GM18511 (cell line): ENCODE measurements around the gene ERC1.
"Not testable (repeated sequence)": the region's sequence is repeated elsewhere in the genome, so short reads cannot be mapped to it uniquely, and the experiment has no call there.

Experiments used
- ATAC-seq: cut with Tn5 transposase; IDR thresholded peaks from one replicate; pipeline ENCODE4 v1.9.1; 2021; ENCODE audit warnings: mild to moderate bottlenecking, moderate library complexity; ENCODE audit not compliant: unreplicated experiment

ERC1 gene

GRCh38 chr12:1117371-1117770 lies 126.3 kb downstream of the ERC1 start:
- no peak for ATAC-seq

DNA sequence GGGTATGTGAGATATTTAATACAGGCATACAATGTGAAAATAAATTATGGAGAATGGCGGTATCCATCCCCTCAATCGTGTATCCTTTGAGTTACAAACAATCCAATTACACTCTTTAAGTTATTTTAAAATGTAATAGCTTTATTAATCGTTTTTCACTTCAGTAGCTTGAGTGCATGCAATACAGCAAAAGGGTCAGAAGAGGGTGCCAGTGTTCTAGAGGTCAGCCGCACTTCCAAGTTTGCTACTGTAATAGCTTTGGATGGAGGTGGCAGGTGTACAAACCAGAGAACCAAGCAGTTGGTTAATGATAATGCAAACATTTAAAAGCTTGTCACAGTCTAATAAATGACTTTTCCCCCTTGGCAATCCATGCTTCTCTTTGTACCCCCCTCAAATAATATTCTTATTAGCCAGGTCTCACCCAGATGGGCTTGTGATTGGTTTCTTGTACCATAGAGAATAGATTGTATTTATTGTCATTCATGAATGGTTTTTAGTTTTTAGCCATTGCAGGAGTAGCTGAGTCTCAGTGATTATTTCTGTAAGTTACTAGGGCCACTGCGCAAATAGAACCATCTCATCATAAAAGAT lies 127.0 kb downstream of the ERC1 start:
- no peak for ATAC-seq

DNA sequence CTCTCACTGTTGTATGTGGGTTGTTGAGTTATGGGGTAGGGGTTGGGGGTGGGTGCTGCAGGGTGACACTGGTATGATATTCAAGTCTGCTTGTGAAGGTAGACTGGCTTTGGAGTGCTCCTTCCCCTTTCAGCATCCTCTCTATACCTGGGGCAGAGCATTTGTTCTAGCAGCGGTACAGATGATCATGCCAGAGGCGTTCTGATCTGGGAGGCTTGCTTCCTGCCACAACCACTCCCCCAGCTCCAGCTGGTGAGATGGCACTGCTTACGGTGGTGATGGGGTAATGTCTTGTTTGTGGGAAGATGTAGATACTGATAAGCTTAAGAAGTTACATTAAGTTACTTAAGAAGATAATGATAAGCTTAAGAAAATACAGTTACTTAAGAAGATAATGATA lies 131.8 kb downstream of the ERC1 start:
- ATAC-seq: no peak

- ATAC-seq: no peak
Observed at GRCh38 chr12:1126091-1126490, 135.1 kb downstream of the ERC1 start.

GRCh38 chr12:1127021-1127420 lies 136.0 kb downstream of the ERC1 start:
- ATAC-seq: no peak

DNA sequence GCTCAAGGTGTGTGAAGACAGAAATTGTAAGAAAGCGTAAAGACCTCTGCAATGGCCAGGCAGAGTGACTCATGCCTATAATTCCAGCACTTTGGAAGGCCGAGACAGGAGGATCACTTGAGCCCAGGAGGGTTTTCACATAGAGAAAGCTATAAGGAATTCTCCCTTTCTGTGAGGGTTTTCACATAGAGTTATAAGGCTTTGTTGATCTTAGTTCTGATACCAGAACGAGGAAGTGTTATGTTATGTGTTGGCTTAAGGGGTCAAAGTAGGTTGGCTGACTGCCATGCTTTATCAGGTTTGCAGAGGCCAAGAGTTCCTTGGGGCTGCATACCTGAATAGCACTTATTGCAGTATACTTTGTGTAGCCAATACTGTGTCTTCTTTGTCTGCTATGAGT lies 139.1 kb downstream of the ERC1 start:
- no peak for ATAC-seq

DNA sequence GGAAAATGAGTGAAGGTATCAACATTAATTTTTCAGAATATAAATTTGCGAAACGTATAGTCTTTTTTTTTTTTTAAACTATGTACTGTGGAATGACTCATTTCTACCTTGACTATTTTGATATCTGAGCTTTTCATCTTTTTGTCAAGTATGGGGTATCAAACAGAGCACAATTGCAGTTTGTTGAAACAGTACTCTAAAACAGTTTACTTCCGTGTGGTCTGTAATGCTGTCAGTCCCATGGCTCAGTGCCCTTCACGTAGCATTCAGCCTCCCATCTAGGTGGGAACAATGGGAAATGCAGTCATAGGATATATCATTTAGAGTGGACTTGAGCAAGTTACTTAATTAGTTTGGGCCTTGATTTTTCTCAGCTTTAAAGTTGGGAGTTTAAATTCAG lies 139.5 kb downstream of the ERC1 start:
- no peak for ATAC-seq

GRCh38 chr12:1131811-1132224 lies 140.8 kb downstream of the ERC1 start:
- no peak for ATAC-seq

DNA sequence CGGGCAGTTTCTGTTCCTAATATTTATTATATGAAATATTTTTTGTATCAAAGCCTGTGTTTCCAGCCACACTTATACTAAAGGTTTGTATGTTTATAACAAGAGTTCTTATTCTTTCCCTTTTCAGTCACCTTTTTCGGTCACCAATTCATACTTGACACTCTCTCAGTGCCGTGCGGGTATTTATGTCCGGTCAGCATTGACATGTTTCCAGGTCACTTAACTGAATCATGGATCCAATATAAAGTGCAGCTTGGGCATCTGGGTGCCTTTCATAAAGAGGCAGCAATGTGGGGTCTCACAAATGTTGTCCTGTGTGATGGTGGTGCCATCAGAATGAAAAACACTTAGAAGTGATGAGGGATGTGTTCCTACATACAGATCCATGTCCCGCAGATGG lies 141.3 kb downstream of the ERC1 start:
- ATAC-seq: no peak

- ATAC-seq: no peak
Observed at GRCh38 chr12:1138691-1139090, 147.7 kb downstream of the ERC1 start.

DNA sequence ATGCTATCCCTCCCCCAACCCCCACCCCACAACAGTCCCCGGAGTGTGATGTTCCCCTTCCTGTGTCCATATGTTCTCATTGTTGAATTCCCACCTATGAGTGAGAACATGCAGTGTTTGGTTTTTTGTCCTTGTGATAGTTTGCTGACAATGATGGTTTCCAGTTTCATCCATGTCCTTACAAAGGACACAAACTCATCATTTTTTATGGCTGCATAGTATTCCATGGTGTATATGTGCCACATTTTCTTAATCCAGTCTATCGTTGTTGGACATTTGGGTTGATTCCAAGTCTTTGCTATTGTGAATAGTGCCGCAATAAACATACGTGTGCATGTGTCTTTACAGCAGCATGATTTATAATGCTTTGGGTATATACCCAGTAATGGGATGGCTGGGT lies 155.7 kb downstream of the ERC1 start:
- ATAC-seq: not testable (repeated sequence)

DNA sequence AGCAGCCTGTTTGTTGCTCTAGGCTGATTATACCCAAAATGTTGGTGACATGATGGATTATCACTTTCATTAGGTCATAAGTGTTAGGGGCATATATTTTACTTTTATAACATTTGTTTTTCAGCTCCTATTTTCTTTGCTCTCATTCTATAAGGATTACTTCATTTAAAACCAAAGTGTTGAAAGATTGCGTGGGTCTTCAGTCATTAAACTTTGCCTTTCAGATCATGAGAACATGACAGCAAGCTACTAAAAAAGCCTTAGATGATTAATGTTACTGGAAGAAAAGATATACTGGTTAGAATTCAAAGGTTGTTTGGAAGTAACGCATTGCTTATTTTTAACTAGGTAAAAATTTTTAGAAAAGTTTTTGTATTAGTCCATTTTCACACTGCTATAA lies 156.8 kb downstream of the ERC1 start:
- no peak for ATAC-seq

DNA sequence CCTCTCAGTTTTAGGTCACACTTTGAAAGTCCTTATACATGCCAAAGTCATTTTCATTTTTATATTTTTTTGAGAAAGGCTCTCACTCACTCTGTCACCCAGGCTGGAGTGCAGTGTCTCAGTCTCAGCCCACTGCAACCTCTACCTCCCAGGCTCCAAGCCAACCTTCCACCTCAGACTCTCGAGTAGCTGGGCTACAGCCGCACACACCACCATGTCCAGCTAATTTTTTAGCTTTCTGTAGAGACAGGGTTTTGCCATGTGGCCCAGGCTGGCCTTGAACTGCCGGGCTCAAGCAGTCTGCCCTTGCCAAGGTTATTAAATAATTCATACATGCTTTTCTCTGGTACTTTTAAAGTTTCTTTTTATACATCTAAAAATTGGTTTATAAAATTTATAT lies 166.0 kb downstream of the ERC1 start:
- ATAC-seq: no peak

DNA sequence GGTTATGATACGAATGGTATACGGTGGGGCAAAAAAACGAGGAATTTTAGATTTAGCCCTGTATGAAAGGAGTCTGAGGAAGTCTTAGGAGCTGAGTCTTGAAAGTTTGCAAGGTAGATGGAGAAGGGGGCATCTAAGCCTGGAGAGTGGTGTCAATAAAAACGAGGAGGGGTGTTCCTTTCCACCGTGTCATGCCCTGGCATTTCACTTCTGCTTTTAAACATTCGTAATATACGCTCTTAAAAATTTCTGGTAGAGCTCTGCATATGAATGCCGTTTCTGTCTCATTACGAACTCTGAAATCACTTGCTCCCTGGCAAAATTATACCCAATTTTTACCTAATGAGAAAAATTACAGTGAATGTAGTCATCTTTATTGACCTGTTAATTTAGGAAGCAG lies 170.2 kb downstream of the ERC1 start:
- no peak for ATAC-seq

GRCh38 chr12:1162081-1162760 lies 171.2 kb downstream of the ERC1 start:
- no peak for ATAC-seq

GRCh38 chr12:1167784-1168183 lies 176.8 kb downstream of the ERC1 start:
- ATAC-seq: no peak

DNA sequence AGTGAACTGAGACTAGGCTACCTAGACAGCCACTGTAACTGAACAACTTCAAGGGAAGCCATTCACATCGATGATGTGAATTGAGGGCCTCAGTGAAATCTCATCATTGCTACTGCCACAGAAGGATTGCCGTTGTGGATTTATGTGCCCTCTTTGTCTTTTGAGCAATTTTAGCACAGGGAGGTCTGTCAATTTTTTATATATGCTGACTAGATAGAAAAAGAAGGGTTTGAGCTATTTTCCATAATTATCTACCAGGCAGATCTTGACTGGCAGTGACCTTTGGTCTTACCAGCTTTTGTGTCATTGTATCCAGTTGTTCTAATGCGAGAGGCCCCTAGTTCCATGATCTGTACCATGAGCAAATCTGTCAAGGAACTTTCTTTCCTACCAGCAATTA lies 179.4 kb downstream of the ERC1 start:
- ATAC-seq: no peak

DNA sequence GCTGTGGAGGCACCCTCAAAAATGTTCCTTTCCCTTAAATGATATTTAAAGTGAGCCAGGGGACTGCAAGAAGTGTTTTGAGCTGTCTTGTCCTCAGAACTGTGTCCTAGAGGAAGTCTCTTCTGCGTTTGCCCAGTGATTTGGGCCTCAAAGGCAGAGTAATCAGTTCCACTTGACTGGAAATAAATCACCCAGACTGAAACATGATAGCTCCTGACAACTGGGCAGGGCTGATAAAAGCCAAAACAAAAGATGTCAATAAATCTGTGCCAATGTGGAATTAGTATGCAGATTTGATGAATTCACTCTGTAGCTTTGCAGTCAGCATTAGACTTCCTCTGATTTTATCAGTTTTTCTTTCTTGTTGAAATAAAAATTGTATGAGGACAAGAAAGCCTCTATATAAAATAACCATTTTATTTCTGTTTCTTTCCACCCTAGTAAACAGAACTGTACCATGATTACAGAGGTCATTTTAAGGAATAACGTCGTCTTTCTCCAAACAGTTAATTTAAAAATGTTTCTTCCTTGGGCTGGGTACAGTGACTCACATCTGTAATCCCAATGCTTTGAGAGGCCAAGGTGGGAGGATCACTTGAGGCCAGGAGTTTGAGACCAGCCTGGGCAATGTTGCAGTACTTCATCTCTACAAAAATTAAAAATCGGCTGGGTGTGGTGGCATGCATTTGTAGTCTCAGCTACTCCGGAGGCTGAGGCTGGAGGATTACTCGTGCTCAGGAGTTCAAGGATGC lies 180.8 kb downstream of the ERC1 start:
- ATAC-seq: no peak

- no peak for ATAC-seq
Observed at GRCh38 chr12:1173781-1174617, 183.0 kb downstream of the ERC1 start.

GRCh38 chr12:1174659-1175058 lies 183.6 kb downstream of the ERC1 start:
- no peak for ATAC-seq

GRCh38 chr12:1176191-1176590 lies 185.2 kb downstream of the ERC1 start:
- no peak for ATAC-seq
